ENCODE measurements around the gene CNIH3.

Gene CNIH3

GRCh38 chr1:224726441-224727182 is 110.5 kb downstream of the CNIH3 start:
- no peak for DNase-seq

DNA sequence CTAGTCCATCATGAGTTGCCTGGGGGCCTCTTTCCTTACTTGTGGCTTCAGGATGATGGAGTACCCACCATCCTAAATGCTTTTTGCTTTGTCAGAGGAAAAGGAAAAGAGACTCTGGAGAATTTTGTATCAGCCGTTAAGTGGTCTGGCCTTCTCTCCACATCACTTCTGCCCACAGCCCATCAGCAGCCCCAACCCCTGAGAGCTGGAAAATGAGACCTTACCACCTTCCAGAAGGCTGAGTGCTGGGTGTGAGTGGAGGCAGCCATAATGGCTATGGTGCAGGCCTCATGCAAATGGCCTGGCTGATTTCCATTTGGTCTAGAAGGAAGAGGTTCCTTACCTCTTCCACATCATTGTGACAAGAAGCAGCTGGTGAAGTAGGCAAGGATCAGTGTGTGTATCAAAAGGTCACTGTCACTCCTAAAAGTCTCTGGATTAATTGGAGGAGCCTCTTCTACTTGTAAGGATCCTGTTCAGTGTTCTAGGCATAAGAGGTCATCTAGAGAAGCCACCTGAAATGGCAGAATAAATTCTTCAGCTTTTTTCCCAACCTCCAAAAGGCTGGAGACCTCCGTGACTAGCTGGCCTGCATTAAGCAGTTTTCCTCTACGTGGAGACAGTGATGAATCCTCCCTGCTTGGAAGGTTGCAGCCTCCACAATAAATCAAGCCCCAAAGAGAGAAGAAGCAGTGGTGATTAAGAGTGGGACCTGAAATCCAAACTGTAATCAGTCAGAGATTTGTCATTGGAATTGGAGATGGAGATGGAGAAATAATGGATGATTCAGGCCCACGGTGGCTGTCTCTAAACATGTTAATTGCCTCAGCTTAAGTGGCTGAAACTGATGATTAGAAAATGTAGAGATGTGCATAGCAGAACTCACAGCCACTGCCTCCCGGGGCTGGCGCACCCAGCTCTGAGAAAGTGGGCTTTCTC is 111.5 kb downstream of the CNIH3 start:
- no peak for DNase-seq

- DNase-seq, result no peak
Measured at GRCh38 chr1:224730540-224730939, 114.4 kb downstream of the CNIH3 start.

- no peak for DNase-seq
Measured at GRCh38 chr1:224730965-224731364, 114.8 kb downstream of the CNIH3 start.

DNA sequence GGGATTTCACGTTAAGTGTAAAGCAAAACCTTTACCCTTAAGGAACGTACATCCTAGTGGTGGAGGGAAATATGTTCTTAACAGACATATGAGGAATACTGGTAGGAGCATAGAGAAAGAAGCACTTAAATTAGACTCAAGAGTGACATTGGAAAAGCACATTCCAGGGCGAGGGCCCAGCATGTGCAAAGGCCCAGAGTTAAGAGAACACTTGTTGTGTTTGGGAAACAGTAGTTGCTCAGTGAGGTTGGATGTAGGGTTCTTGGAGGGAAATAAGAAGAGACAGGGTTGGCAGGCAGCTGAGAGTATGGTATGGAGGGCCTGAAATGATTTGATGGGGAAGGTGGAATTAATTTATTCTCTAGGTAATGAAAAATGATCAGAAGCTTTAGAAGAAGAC is 115.5 kb downstream of the CNIH3 start:
- no peak for DNase-seq

GRCh38 chr1:224732377-224733026 is 116.4 kb downstream of the CNIH3 start:
- no peak for DNase-seq

DNA sequence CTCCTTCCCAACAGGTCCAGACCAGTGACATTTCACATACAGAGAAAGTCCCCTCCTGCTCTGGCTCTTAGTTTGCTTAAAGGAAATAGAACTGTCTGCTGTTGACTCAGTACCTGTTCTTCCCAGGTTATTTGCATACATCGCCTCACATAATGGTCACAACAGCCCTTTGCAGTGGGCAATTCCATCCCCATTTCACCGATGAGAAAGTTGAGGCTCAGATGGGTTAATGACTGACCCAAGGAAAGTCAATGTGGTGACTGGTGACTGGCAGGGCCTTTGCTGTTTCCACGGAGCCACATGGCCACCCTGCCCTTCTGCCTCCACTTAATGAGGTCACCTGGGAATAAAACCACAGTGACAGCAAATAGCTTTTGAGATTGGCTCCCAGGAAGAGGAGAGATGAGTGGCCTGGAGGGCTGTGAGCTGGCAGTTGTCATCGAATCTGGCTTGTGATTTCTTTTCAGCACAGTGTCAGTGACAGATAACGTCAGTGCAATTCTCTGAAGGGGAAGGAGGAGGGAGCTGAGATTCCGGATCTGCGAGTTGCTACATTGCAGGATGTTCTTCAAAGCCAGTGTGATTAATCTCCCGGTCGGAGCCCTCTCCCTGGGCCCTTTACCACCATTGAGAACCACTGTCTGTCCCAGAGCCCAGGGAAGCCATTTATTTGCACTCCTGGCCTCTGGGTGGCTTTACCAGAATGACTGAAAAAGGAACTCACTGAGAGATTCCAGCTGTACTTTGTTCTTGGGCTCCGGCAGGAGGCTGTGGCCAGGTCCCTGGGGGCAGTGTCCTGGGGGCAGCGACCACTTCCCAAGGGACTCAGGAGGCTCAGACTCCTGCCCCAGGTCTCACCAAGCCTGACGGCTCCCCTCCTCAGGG is 117.2 kb downstream of the CNIH3 start:
- DNase-seq, result no peak

GRCh38 chr1:224734261-224734935 is 118.3 kb downstream of the CNIH3 start:
- no peak for DNase-seq

- no peak for DNase-seq
Measured at GRCh38 chr1:224735159-224735558, 119.0 kb downstream of the CNIH3 start.

DNA sequence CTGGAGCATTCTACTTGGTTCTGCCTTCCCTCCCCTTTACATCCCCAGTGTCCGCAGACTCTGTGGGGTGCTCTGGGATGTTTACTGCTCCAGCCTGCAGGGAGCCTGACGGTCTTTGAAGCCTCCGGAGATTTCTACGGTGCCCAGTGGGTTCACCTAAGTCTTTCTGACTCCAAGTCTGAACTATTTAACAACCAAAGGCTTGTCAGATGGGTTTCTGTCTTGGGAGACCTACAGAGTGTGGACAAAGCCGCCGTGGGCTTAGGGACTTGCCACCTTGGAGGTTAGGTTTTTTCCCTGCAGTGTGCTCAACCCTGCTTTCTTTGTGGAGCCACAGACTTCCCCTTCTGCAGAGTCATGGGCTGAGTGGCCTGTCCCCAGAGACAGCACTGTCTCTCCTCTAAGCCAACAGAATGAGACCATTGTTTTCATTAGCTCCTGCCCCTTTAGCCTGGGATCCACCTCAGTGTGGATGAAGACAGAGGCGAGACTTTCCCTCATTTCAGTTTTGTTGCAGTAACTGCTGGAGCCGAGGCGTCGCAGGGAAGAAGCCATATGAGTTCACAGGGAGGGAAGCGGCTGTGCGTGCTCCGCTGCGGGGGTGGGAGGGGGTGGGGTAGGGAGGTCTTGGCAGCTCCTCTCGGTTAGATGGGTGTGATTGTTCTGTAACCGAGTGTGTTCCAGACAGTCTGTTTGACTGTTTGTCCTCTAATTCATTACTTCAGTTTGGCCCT is 120.7 kb downstream of the CNIH3 start:
- no peak for DNase-seq

- DNase-seq, result no peak
Measured at GRCh38 chr1:224737353-224737727, 121.2 kb downstream of the CNIH3 start.

DNA sequence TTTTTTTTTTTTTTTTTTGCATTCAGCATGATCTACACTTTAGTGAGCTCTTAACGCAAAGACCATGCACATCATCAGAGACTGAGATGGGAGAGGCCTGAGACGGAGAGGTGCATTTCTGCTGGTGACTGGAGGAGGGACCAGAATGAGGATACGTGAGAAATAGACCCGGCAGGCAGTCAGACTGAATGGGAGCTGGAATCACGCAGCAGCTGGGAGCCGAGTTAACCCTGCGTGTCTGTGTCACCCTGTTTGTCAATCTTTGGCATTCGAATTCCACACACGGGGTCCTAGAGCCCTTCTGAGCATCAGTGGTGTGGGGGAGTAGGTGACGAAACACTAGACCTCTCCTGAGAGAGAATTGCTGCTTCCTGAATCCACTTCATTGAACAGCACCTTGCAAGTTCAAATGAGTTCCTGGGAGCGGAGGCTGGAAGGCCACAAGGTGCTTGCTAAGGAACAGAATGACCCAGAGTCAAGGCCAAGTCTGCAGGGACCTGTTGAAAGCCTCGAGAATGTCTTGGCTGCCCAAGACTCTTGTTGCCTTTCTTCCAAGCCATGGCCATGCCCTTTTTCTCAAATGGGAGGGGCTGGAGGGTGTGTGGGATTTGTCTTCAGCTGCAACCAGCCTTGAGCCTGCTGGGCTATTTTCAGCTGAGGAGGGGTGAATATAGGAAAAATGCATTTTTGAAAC is 123.3 kb downstream of the CNIH3 start:
- DNase-seq, result no peak

DNA sequence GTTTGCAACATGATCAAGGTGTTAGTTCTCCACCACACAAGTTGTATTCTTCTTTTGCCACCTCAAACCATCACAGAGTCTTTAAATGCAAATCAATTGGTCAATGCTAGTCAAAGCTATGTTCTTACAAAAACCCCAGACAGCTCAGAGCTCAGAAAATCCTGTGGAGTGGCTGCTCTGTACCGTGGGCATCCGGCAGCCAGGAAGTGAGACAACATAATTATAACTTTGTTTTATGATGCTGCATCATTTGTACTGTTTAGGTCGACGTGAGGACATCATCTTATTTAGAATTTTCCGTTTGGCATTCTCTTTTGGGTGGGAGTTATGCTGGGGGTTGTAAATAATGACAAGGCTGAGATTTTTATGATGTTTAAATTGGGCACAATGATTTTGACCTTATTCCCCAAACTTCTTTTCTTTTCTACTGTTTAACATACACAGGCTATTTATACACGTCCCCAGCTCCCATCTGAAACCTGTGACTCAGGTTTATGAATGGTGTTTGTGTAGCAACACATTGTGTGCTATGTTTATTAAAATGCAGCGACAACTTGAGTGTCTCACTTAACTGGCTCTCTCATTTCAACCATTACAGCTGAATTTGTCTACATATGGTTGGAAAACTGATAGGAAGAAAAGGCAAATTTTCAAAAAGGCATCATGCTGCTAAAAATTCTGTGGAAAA is 124.0 kb downstream of the CNIH3 start:
- no peak for DNase-seq

GRCh38 chr1:224740685-224741052 is 124.6 kb downstream of the CNIH3 start:
- DNase-seq, result no peak

DNA sequence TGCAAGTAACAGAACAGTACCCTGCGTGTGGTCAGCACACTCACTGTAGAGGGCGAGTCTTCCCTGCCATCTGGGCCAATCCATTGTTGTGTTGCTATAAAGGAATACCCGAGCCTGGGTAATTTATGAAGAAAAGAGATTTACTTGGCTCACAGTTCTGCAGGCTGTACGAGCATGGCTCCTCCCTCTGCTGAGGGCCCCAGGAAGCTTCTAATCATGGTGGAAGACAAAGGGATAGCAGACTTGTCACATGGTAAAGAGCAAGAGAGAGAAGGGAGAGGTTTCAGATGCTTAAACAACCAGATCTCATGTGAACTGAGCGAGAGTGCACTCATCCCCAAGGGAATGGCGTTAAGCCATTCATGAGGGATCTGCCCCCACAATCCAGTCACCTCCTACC is 126.2 kb downstream of the CNIH3 start:
- DNase-seq, result no peak

DNA sequence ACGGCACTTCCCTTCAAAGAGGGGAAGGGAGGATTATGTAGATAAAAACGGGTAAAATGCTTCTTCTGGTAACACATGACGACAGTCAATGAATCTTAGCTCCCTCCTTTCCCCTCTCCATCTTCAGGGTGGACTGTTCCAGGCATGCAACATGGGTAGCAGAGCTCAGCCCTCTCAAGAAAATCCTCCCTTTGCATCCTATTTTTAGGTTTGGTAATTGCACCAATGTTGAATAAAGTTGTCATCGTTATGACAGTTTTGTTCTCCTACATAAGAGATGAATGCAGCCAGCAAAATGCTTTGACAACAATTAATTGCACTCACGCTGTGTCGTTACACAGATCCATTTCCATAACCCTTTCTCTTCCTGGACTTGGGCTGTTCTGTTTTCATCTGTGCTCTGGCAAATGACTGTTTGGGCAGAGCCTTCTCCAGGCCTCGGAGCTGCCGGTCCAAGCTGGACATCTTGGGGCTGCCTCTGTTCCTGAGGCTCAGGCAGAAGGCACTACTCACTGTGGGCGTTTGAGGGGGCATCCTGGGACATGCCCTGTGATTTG is 127.6 kb downstream of the CNIH3 start:
- no peak for DNase-seq

GRCh38 chr1:224744521-224744920 is 128.4 kb downstream of the CNIH3 start:
- no peak for DNase-seq

GRCh38 chr1:224745394-224745793 is 129.3 kb downstream of the CNIH3 start:
- DNase-seq, result no peak

GRCh38 chr1:224745924-224746323 is 129.8 kb downstream of the CNIH3 start:
- no peak for DNase-seq

DNA sequence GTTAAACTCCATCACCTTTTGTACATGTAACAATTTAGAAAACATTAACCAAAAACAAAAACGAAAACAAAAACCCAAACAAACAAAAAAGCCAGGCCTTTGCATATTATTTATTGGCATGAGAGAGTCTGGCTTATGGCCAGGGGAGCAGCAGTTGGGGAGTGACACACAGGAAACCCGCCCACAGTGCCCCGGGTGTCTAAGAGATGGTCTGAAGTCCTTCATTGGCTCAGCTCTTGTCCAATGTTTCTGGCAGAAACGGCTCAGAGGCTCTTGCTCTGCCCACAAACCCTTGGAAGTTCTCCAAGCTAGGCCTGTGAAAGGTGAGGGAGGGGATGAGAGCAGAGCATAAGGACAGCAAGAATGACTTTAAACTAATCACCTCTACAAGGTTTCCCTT is 131.5 kb downstream of the CNIH3 start:
- no peak for DNase-seq

Measured in stimulated activated CD4-positive, alpha-beta T cell treated with anti-CD3 and anti-CD28 coated beads, Interleukin-4, amount 100 ng/mL, for 24 hours (primary cell).